Measurements from ENCODE around the gene CDH23.
"Not testable (repeated sequence)": the region's sequence is repeated elsewhere in the genome, so short reads cannot be mapped to it uniquely, and the experiment has no call there.

Gene CDH23

GRCh38 chr10:71582019-71582418, 185.3 kb downstream of the CDH23 start:
- DNase-seq (ENCODE audit: low read depth): no peak
- no peak overlapping the region for H3K4me3 ChIP-seq (ENCODE audit: low read depth, low read length)

GRCh38 chr10:71582506-71583475, 186.1 kb downstream of the CDH23 start:
- no peak for DNase-seq (ENCODE audit: low read depth)

GRCh38 chr10:71584461-71584860, 187.7 kb downstream of the CDH23 start:
- no peak for DNase-seq (ENCODE audit: low read depth)
- H3K4me3 ChIP-seq (ENCODE audit: low read depth, low read length): no peak overlapping the region

More at GRCh38 chr10:71582506-71583475, 186.1 kb downstream of the CDH23 start:
- no peak overlapping the region for H3K4me3 ChIP-seq (ENCODE audit: low read depth, low read length)

GRCh38 chr10:71584902-71585563, 188.3 kb downstream of the CDH23 start:
- H3K4me3 ChIP-seq (ENCODE audit: low read depth, low read length): no peak overlapping the region
- DNase-seq (ENCODE audit: low read depth): no peak

- H3K4me3 ChIP-seq (ENCODE audit: low read depth, low read length): no peak overlapping the region
- DNase-seq (ENCODE audit: low read depth): no peak
These were observed 189.0 kb downstream of the CDH23 start for GRCh38 chr10:71585564-71586290.

- H3K4me3 ChIP-seq (ENCODE audit: low read depth, low read length): no peak overlapping the region
- no peak for DNase-seq (ENCODE audit: low read depth)
These were observed 191.3 kb downstream of the CDH23 start for GRCh38 chr10:71587941-71588573.

GRCh38 chr10:71588685-71589084, 192.0 kb downstream of the CDH23 start:
- DNase-seq (ENCODE audit: low read depth): no peak
- H3K4me3 ChIP-seq (ENCODE audit: low read depth, low read length): no peak overlapping the region

GRCh38 chr10:71589617-71590551, 193.2 kb downstream of the CDH23 start:
- no peak overlapping the region for H3K4me3 ChIP-seq (ENCODE audit: low read depth, low read length)
- DNase-seq (ENCODE audit: low read depth): no peak

- no peak for DNase-seq (ENCODE audit: low read depth)
These were observed 194.1 kb downstream of the CDH23 start for GRCh38 chr10:71590781-71591350.

GRCh38 chr10:71594934-71595571, 198.3 kb downstream of the CDH23 start:
- H3K4me3 ChIP-seq (ENCODE audit: low read depth, low read length): no peak overlapping the region
- no peak for DNase-seq (ENCODE audit: low read depth)

More at GRCh38 chr10:71590781-71591350, 194.1 kb downstream of the CDH23 start:
- no peak overlapping the region for H3K4me3 ChIP-seq (ENCODE audit: low read depth, low read length)

- no peak for DNase-seq (ENCODE audit: low read depth)
- H3K4me3 ChIP-seq (ENCODE audit: low read depth, low read length): no peak overlapping the region
These were observed 198.9 kb downstream of the CDH23 start for GRCh38 chr10:71595649-71596048.

- no peak for DNase-seq (ENCODE audit: low read depth)
- no peak overlapping the region for H3K4me3 ChIP-seq (ENCODE audit: low read depth, low read length)
These were observed 199.4 kb downstream of the CDH23 start for GRCh38 chr10:71596127-71596526.

- H3K4me3 ChIP-seq (ENCODE audit: low read depth, low read length): no peak overlapping the region
- DNase-seq (ENCODE audit: low read depth): no peak
These were observed 200.0 kb downstream of the CDH23 start for GRCh38 chr10:71596759-71597158.

- no peak for DNase-seq (ENCODE audit: low read depth)
- H3K4me3 ChIP-seq (ENCODE audit: low read depth, low read length): no peak overlapping the region
These were observed 201.2 kb downstream of the CDH23 start for GRCh38 chr10:71597821-71598498.

GRCh38 chr10:71598621-71599055, 201.9 kb downstream of the CDH23 start:
- H3K4me3 ChIP-seq (ENCODE audit: low read depth, low read length): no peak overlapping the region
- no peak for DNase-seq (ENCODE audit: low read depth)

- H3K4me3 ChIP-seq (ENCODE audit: low read depth, low read length): no peak overlapping the region
- no peak for DNase-seq (ENCODE audit: low read depth)
These were observed 202.8 kb downstream of the CDH23 start for GRCh38 chr10:71599518-71599917.

- not testable (repeated sequence) for DNase-seq (ENCODE audit: low read depth); H3K4me3 ChIP-seq (ENCODE audit: low read depth, low read length)
These were observed 203.5 kb downstream of the CDH23 start for GRCh38 chr10:71600242-71600641.

All from skeletal muscle cell (primary cell).